Neural progenitor cell (in vitro differentiated cells): Measurements from ENCODE around the gene RBFOX2.

ENCODE experiments used
- CTCF ChIP-seq: fragments of 200-600 bp; sonication (generic); IDR thresholded peaks from 2 replicates; pipeline ENCODE4 v1.5.1; 2017; ENCODE audit warnings: antibody characterized with exemption, mild to moderate bottlenecking
- EZH2 ChIP-seq: fragments of 200-600 bp; sonication (generic); IDR thresholded peaks from 2 replicates; pipeline ENCODE4 v1.6.1; 2017; ENCODE audit warnings: antibody characterized with exemption, mild to moderate bottlenecking, moderate library complexity
- EZH2phosphoT487 ChIP-seq: fragments of 200-600 bp; sonication (generic); IDR thresholded peaks from 2 replicates; pipeline ENCODE4 v1.6.1; 2017; ENCODE audit warnings: antibody characterized with exemption

- TF ChIP-seq CTCF: no peak
- TF ChIP-seq EZH2: no peak
- TF ChIP-seq EZH2phosphoT487: no peak
Observed at GRCh38 chr22:35894937-35895708, 133.5 kb downstream of the RBFOX2 start.
